ENCODE results near the gene RIPOR1.
"Not testable (repeated sequence)": the region's sequence is repeated elsewhere in the genome, so short reads cannot be mapped to it uniquely, and the experiment has no call there.

RIPOR1 gene

DNA sequence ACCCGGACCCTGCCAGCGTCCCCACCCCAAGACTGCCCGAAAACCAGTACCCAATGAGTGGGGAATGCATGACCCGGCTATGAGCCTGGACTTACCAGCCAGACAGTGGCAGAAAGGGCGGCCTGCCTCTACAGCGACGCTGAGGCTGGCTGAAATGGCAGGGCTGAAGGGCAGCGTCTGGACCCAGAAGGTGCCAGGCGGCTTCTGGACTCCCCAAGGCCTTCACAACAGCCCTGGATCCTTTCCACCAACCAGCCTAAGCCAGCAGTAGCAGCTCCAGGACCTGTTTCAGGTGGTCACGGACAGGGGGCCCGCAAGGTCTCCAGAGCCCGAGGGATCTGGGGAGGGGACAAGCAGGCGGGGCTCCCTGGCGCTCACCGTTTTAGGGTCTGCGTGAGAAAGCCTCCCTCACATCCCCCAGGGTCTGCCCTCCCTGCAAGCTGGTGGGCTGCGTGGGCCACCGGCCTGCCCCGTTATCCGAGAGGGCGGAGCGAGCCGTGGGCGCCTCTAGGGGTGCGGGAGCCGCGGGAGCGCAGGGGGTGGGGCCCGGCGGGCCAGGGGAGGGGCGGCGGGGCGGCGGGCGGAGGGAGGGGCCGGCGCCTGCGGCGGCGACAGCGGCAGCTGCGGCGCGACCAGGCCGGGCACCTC lies at the start of gene RIPOR1:
RIPOR1 (plus strand) TSS at position 608 of the 648 bp plus-strand sequence. CDS start 9,618 bp downstream, outside the sequence.
- DNase-seq (ENCODE audit: low read depth in 2 of 2), result no peak

- peak; percentile 95 to 98 for DNase-seq (ENCODE audit: low read depth in 2 of 2)
These were observed 47.6 kb upstream of the RIPOR1 start, which contains the start of gene ATP6V0D1 for GRCh38 chr16:67480833-67481560. Gene ATP6V0D1 (minus strand): TSS chr16:67481157. CDS start chr16:67481086, 71 bp downstream.

DNA sequence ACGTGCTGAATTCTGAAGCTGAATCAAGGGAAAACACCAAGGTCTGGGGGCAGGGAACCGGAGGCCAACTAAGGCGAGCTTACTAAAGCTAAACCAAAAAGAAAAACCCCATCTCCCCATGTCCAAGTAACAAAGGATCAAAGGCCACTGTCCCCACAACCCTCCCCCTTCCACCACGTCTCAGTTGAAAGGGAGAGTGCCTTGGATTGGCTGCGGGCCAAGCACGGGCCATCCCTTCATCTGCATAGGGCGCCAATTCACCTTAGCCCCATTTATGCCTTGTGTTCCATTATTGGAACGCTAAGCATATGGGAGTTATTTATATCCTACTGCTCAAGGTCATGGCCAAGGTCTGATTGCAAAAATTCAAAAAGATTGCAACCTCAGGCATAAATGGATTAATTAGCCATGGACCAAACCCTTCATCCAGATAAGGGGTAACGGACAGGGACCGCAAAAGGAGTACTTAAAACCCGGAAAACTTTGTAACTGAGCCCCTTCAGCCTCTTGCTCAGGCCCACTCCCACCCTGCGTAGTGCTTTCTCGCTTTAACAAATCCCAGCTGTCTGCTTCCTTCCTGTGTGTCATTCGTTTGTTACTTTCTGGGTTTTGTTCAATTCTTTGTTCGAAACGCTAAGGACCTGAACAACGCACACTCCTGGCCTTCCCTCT lies 46.9 kb upstream of the RIPOR1 start:
- no peak for DNase-seq (ENCODE audit: low read depth in 2 of 2)

DNA sequence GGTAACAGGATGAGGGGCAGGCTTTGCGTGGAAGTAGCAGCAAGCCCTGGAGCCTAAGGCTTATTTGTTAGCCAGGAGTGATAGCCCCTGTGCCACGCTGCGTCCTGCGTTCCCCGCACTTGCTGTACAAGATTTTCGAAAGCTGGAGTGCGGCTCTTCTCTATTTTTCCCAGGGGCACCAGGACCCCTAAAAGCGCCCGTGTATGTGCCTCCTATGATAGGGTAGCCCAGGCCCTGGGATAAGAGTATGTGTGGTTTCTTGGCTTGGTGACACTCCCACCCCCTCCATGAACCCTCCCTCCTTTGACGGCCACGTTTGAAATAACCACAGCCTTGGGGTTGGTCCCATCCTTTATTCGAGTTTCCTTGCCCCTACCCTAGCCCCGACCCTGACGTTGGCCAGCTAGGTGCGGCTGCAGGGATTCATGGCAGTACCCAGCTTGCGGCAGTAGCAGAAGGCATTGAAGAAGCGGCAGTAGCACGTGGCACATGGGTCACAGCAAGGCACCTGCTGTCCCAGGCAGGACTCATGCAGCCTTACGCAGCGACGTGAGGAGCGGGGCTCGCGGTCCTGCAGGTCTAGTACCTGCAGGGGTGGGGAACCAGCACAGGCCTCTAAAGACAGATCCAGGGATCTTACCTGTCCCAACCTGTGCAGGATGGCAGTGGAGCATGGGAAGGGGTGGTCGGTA lies 46.2 kb upstream of the RIPOR1 start:
- DNase-seq (ENCODE audit: low read depth in 2 of 2), result no peak

GRCh38 chr16:67483150-67483549 lies 45.5 kb upstream of the RIPOR1 start, which contains the start of gene AGRP:
Gene AGRP (minus strand): TSS chr16:67483547. CDS start chr16:67483398, 149 bp downstream.
- DNase-seq (ENCODE audit: low read depth in 2 of 2), result no peak

DNA sequence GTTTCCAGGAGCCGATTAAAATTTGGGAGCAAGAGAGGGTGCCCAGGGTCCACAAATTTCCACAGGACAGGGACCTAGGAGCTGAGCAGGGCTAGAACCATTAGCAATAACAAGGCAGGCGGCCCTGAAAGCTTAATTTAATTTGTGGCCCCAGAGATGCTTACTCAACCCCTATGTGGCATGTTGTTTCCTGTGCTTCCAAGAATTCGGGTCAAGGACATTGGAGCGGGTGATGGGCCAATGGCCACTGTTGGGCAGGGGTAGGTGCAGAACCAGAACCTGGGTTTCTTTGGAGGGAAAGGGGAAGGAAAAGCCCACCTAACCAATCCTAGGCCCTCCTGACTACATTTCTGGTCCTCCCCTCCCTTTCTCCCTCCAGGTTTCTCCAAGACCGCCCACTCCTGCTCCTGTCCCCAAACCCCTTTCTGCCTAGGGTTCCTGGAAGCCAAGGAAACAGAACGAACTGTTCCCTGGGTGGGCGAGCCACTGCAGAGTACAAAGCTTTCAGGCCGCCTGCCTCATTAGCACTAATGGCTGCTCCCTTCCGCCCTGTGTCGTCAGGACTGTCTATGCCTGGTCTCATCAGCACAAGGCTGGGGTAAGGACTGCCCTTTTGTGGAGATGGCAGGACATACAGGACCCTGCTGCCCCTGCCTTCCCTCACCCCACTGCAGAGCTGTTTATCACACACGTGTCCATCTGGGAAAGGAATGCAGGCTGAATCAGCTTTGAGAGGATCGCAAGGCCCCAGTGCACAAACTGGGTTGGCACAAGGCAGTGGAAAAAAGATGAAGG lies 44.7 kb upstream of the RIPOR1 start:
- no peak for DNase-seq (ENCODE audit: low read depth in 2 of 2)

GRCh38 chr16:67486805-67487204 lies 41.8 kb upstream of the RIPOR1 start:
- no peak for DNase-seq (ENCODE audit: low read depth in 2 of 2)

- not testable (repeated sequence) for DNase-seq (ENCODE audit: low read depth in 2 of 2)
These were observed 41.1 kb upstream of the RIPOR1 start for GRCh38 chr16:67487561-67487960.

DNA sequence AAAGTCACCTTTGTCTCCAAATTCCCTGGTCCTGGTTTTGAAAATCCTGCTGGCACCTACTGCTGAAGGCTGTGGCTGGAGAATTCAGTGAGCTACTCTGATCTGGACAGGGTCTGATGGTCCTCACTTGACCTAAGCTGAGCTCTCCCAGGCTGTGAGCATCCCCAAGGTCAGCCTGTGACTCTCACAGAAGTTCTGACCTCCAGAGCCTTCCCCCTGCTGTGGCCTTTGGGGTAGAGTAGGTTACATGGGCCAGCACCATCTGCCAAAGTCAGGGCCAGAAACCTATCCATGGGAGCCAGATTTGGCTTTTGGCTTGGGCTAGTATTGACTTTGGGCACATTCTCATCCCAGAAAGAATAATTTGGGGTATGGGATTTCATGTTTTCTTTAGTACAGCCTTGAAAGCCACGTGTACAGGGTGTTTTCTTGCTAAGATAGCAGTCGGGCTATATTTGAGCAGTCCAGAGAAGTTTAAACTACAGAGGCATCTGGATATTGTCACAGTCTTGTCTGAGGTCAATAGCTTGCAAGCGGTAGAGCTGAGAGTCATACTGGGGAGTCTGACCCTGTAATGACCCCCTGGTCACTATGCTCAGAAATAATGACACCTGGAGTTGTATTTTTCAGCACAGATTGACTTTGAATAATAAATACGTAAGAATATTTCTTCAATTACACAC lies 39.1 kb upstream of the RIPOR1 start:
- no peak for DNase-seq (ENCODE audit: low read depth in 2 of 2)

DNA sequence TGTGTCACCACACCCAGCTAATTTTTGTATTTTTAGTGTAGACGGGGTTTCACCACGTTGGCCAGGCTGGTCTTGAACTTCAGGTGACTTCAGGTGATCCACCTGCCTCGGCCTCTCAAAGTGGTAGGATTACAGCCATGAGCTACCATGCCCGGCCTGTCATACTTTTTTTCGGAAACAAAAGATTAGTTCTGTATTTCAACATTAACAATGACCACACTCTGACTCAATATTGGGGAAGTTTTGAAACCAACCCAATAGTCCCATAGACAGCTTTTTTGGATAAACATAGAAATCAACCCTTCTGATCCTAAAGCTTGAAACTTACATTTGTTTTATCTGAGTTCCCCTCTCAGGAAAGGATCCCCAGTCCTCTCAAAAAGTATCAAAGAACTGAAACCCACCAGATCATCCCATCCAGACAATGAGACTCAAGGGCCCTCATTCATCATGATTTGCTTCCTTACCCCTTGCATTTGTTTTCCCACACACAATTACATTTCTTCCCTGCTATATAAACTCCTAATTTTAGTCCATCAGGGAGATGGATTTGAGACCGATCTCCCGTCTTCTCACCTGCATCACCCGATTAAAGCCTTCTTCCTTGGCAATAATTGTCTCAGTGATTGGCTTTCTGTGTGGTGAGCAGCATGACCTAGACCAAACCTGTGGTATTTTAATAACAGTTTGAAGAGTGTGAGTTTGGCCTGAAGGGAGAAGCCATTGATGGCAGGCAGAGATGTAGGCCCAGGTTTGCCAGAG lies 38.1 kb upstream of the RIPOR1 start:
- no peak for DNase-seq (ENCODE audit: low read depth in 2 of 2)

- DNase-seq (ENCODE audit: low read depth in 2 of 2), result no peak
These were observed 29.5 kb upstream of the RIPOR1 start for GRCh38 chr16:67499106-67499505.

DNA sequence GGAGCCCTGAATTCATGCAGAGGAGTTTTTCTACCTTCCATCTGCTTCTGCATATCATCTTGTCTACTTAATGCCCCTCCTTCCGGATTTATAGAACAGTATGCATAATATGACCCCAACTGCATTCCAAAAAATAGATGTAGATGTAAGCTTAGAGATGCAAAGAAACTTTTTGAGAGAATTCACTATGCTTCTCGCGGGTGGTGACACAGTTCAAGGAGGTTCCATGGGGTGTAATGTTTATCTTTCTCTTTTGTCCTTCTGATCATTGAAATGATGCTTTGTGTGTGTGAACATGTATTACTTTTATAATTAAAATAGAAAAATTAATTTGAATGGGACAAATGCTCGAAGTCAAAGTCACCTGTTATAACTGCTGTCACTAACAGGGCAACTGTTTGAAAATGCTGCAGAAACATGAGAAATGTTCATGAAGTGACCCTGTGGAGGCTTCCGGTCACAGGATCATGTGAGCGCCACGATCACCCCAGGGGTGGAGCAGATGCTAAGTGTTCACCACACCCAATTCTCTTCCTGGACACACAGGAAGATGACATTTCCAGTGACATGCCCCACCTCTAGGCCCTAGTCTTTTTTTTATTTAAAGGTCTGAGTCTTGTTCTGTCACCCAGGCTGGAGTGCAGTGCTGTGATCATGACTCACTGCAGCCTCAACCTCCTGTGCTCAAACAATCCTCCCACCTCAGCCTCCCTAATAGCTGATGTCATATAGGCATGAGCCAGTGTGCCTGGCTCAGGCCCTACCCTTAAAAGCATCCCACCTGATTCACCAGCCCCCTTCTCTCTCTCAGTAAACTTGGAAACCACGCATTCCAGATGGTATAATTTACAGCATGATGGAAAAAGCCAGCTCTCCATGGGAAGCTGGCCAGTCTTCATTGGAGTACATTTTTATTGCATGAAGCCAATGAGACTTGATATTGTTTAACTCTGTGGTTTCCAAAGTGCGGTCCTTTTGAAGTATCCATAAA lies 24.3 kb upstream of the RIPOR1 start:
- no peak for DNase-seq (ENCODE audit: low read depth in 2 of 2)

GRCh38 chr16:67506468-67506867 lies 22.2 kb upstream of the RIPOR1 start:
- DNase-seq (ENCODE audit: low read depth in 2 of 2), result no peak

- no peak for DNase-seq (ENCODE audit: low read depth in 2 of 2)
These were observed 19.6 kb upstream of the RIPOR1 start for GRCh38 chr16:67509016-67509415.

GRCh38 chr16:67513892-67514291 lies 14.7 kb upstream of the RIPOR1 start:
- DNase-seq (ENCODE audit: low read depth in 2 of 2), result not testable (repeated sequence)

DNA sequence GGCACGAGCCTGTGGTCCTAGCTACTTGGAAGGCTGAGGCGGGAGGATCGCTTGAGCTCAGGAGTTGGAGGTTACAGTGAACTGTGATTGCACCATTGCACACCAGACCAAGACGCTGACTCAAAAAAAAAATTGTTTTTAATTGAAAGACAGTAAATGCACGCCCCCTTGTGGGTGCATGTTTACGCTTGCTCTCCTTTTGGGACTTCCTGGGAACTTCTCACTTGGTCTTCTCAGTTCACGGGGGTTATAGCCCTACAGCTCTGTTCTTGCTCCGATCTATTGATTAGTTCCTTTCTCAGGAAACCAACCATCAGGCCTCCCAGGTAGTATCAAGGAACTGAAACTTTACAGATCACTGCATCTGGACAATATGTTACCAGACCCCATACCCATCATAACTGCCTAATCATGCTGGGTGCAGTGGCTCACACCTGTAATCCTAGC lies 14.2 kb upstream of the RIPOR1 start:
- peak; percentile 57 to 64 for DNase-seq (ENCODE audit: low read depth in 2 of 2)

DNA sequence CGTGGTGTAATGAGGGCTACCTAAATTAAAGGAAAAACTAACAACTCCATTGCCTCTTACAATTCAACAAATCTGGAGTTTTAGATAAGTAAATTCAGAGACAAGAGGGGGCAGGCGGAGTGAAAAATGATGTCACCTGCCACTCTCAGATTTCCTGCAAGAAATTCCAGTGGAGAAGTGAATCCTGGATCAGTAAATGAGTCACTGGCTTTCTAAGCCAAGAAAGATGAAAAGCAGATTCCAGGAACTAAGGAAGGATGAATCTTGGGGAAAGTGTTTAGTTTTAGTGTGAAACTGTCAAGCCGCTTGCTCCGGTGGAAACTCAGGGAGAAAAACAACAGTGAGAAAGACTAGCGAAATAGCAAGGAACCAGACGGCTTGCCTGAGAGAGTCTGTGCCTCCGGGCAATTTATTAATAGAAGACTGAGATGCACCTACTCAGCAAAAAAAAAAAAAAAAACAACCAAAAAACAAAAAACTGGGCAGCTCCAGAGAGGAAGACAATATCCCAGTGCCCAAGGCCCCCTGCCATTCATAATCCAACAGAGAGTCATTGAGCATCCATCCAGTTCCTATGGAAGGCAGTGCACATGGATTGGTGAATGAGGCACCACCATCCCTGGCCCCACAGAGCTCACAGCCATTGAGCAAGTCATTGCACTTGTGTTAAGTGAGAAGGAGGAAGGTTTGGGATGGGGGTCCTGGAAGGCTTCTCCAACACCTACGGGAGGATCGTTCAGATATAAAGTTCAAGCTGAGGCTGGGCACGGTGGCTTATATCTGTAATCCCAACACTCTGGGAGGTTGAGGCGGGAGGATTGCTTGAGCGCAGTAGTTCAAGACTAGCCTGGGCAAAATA lies 12.1 kb upstream of the RIPOR1 start:
- no peak for DNase-seq (ENCODE audit: low read depth in 2 of 2)

GRCh38 chr16:67517155-67517445 lies 11.5 kb upstream of the RIPOR1 start:
- no peak for DNase-seq (ENCODE audit: low read depth in 2 of 2)
